Activated CD8-positive, alpha-beta memory T cell treated with anti-CD3 and anti-CD28 coated beads, Interleukin-2, amount 50 U/mL, for 4 hours (primary cell): ENCODE data around the gene ARID1B.

Source experiments
- DNase-seq: peaks from one replicate; pipeline ENCODE4 v3.0.0-alpha.2; 2020

The ARID1B gene

GRCh38 chr6:157089258-157089657 lies 312.1 kb downstream of the ARID1B start:
- DNase-seq: no peak

GRCh38 chr6:157089851-157090250 lies 312.7 kb downstream of the ARID1B start:
- no peak for DNase-seq

GRCh38 chr6:157090736-157091135 lies 313.6 kb downstream of the ARID1B start:
- DNase-seq: no peak

- no peak for DNase-seq
These were observed 314.1 kb downstream of the ARID1B start for GRCh38 chr6:157091243-157091642.

GRCh38 chr6:157091856-157092460 lies 314.8 kb downstream of the ARID1B start:
- no peak for DNase-seq

GRCh38 chr6:157092736-157093135 lies 315.6 kb downstream of the ARID1B start:
- no peak for DNase-seq

- no peak for DNase-seq
These were observed 316.4 kb downstream of the ARID1B start for GRCh38 chr6:157093536-157093935.

- DNase-seq: no peak
These were observed 316.9 kb downstream of the ARID1B start for GRCh38 chr6:157094038-157094437.

GRCh38 chr6:157095084-157095483 lies 317.9 kb downstream of the ARID1B start:
- no peak for DNase-seq

GRCh38 chr6:157095569-157095968 lies 318.4 kb downstream of the ARID1B start:
- DNase-seq: no peak

- no peak for DNase-seq
These were observed 318.9 kb downstream of the ARID1B start for GRCh38 chr6:157096105-157096504.

GRCh38 chr6:157096522-157096921 lies 319.3 kb downstream of the ARID1B start:
- DNase-seq: no peak

GRCh38 chr6:157097255-157097955 lies 320.2 kb downstream of the ARID1B start:
- DNase-seq: no peak

- no peak for DNase-seq
These were observed 321.8 kb downstream of the ARID1B start for GRCh38 chr6:157098999-157099398.

- DNase-seq: peak; percentile 26
These were observed 322.9 kb downstream of the ARID1B start for GRCh38 chr6:157099912-157100593.

GRCh38 chr6:157101166-157101565 lies 324.0 kb downstream of the ARID1B start:
- no peak for DNase-seq

GRCh38 chr6:157104803-157105202 lies 327.6 kb downstream of the ARID1B start:
- no peak for DNase-seq

GRCh38 chr6:157106487-157106886 lies 329.3 kb downstream of the ARID1B start:
- DNase-seq: no peak

- no peak for DNase-seq
These were observed 330.4 kb downstream of the ARID1B start for GRCh38 chr6:157107571-157107914.

- no peak for DNase-seq
These were observed 330.9 kb downstream of the ARID1B start for GRCh38 chr6:157107915-157108651.

- DNase-seq: no peak
These were observed 331.7 kb downstream of the ARID1B start for GRCh38 chr6:157108923-157109322.

- DNase-seq: no peak
These were observed 333.4 kb downstream of the ARID1B start for GRCh38 chr6:157110607-157111006.

GRCh38 chr6:157113389-157113788 lies 336.2 kb downstream of the ARID1B start:
- no peak for DNase-seq

- DNase-seq: no peak
These were observed 339.2 kb downstream of the ARID1B start for GRCh38 chr6:157116426-157116825.
